DOHH2 (cell line): Measurements from ENCODE around the gene TREML2.

ENCODE experiments used
- CTCF ChIP-seq: fragments of 200-600 bp; sonication (generic); IDR thresholded peaks from one replicate; pipeline ENCODE4 v1.5.1; 2014; ENCODE audit warnings: antibody characterized with exemption, mild to moderate bottlenecking, low read depth, low read length; ENCODE audit not compliant: poor library complexity, severe bottlenecking
- EZH2phosphoT487 ChIP-seq: fragments of 200-600 bp; sonication (generic); IDR thresholded peaks from 2 replicates; pipeline ENCODE4 v1.6.1; 2017; ENCODE audit warnings: borderline replicate concordance, mild to moderate bottlenecking, antibody characterized with exemption, low read length, moderate library complexity, mixed read lengths

GRCh38 chr6:41247882-41248705, 47.1 kb upstream of the TREML2 start:
- TF ChIP-seq CTCF (no peak), EZH2phosphoT487 (no peak)
